ENCODE data around the gene SLC22A7.

- TF ChIP-seq CTCF (IDR thresholded peaks at IDR 0.05) (no peak), EZH2phosphoT487 (IDR thresholded peaks at IDR 0.05) (no peak)
These were observed 7.1 kb upstream of the SLC22A7 start for GRCh38 chr6:43290905-43291355.

All from neural progenitor cell (in vitro differentiated cells).